B cell (primary cell): ENCODE data around the gene DPH1. TPM values are rescaled to one million over a fixed set of nuclear protein-coding genes. Genes with fewer than 3 reads are reported as not detected.
A peak's percentile ranks its signal among the peaks of the same experiment; 100 is the strongest.

ENCODE experiments used
- ATAC-seq: fragments of 200-7000 bp; cut with Tn5 transposase; one replicate; pipeline ENCODE4 v1.10.0; 2021; ENCODE audit warnings: low read depth, mild to moderate bottlenecking, moderate number of reproducible peaks, moderate library complexity
- CTCF ChIA-PET: fragments of 350-600 bp; sonication (Branson Sonifier 250); formaldehyde crosslinking; loops from one replicate; lab custom pipeline; 2021; ENCODE audit warnings: antibody characterized with exemption, inconsistent platforms; lab: Charles Lee
- POLR2A ChIA-PET: fragments of 350-600 bp; sonication (Branson Sonifier 250); formaldehyde crosslinking; loops from one replicate; lab custom pipeline; 2021; ENCODE audit warnings: antibody characterized with exemption; lab: Charles Lee
- DNase-seq: peaks from one replicate; pipeline ENCODE4 v3.0.0; 2013
- H2AFZ ChIP-seq: 2 replicates; pipeline ENCODE4 v1.6.1; 2012; ENCODE audit warnings: mild to moderate bottlenecking, low read depth, low read length; ENCODE audit not compliant: insufficient read depth, poor library complexity, severe bottlenecking
- H3K27ac ChIP-seq, 2 donors: 1 replicate in 1 of 2; 2 replicates in 1 of 2; pipeline ENCODE4 v1.5.1; 2012 to 2013; ENCODE audit warnings: low read length in 2 of 2, mild to moderate bottlenecking in 2 of 2, moderate library complexity in 1 of 2
- H3K27me3 ChIP-seq, 4 experiments: fragments of 200-600 bp in 1 of 4; sonication (generic) in 1 of 4; replicated peaks in 1 of 4; 1 replicate in 2 of 4; 2 replicates in 2 of 4; pipeline versions ENCODE4 v1.6.1 to v1.7.0; 2013 to 2016; ENCODE audit warnings: low read length in 3 of 4, mild to moderate bottlenecking in 2 of 4, mixed read lengths in 1 of 4, moderate library complexity in 1 of 4; ENCODE audit not compliant: insufficient read depth in 4 of 4, control insufficient read depth in 3 of 4; ENCODE audit errors: control extremely low read depth in 1 of 4
- H3K36me3 ChIP-seq, 2 experiments: replicated peaks in 1 of 2; 1 replicate in 1 of 2; 2 replicates in 1 of 2; pipeline versions ENCODE4 v1.6.1 to v1.7.1; 2013; ENCODE audit warnings: low read length in 1 of 2; ENCODE audit not compliant: insufficient read depth in 2 of 2, control insufficient read depth in 1 of 2; ENCODE audit errors: control extremely low read depth in 1 of 2, extremely low read depth in 1 of 2
- H3K4me1 ChIP-seq, 2 donors: fragments of 200-600 bp in 1 of 2; sonication (generic) in 1 of 2; 1 replicate in 1 of 2; 2 replicates in 1 of 2; pipeline versions ENCODE4 v1.5.1 to v1.6.1; 2013 to 2017; ENCODE audit warnings: low read length in 2 of 2; ENCODE audit not compliant: control insufficient read depth in 2 of 2, insufficient read depth in 2 of 2
- H3K4me2 ChIP-seq: replicated peaks from 2 replicates; pipeline ENCODE3; 2012; ENCODE audit warnings: mild to moderate bottlenecking, low read depth, low read length; ENCODE audit not compliant: poor library complexity, severe bottlenecking
- H3K4me3 ChIP-seq, 5 experiments: fragments of 200-600 bp in 1 of 5; sonication (generic) in 1 of 5; 1 replicate in 3 of 5; 2 replicates in 2 of 5; pipeline versions ENCODE4 v1.5.1 to v1.7.0; 2011 to 2016; ENCODE audit warnings: low read length in 4 of 5, mild to moderate bottlenecking in 4 of 5, low read depth in 2 of 5, control low read depth in 1 of 5, moderate library complexity in 1 of 5; ENCODE audit not compliant: insufficient read depth in 1 of 5; ENCODE audit errors: control extremely low read depth in 1 of 5, extremely low read depth in 1 of 5
- H3K79me2 ChIP-seq: fragments of 200-600 bp; sonication (generic); one replicate; pipeline ENCODE4 v1.6.0; 2016; ENCODE audit warnings: low read length; ENCODE audit not compliant: control insufficient read depth, insufficient read depth
- H3K9ac ChIP-seq: fragments of 200-600 bp; sonication (generic); 2 replicates; pipeline ENCODE4 v1.6.1; 2017; ENCODE audit warnings: mild to moderate bottlenecking, low read length, moderate library complexity
- H3K9me3 ChIP-seq, 3 donors: one replicate each; pipeline versions ENCODE4 v1.6.1 to v1.7.1; 2013; ENCODE audit warnings: low read length in 2 of 3; ENCODE audit not compliant: control insufficient read depth in 2 of 3, insufficient read depth in 1 of 3; ENCODE audit errors: control extremely low read depth in 1 of 3
- H4K20me1 ChIP-seq: 2 replicates; pipeline ENCODE4 v1.6.0; 2012; ENCODE audit warnings: mild to moderate bottlenecking, low read length; ENCODE audit not compliant: insufficient read depth, control insufficient read depth, poor library complexity, severe bottlenecking
- H3K27ac Mint-ChIP-seq: one replicate; pipeline ENCODE4 v1.8.0; 2021; ENCODE audit warnings: mixed read lengths
- H3K27me3 Mint-ChIP-seq: one replicate; pipeline ENCODE4 v1.8.0; 2021; ENCODE audit warnings: mixed read lengths
- H3K4me1 Mint-ChIP-seq: one replicate; pipeline ENCODE4 v1.8.0; 2021; ENCODE audit warnings: mixed read lengths
- H3K4me3 Mint-ChIP-seq: one replicate; pipeline ENCODE4 v1.8.0; 2021; ENCODE audit warnings: mixed read lengths
- H3K9me3 Mint-ChIP-seq: one replicate; pipeline ENCODE4 v1.8.0; 2022; ENCODE audit warnings: mixed read lengths; ENCODE audit not compliant: insufficient read depth
- EZH2 ChIP-seq: IDR thresholded peaks from 2 replicates; pipeline ENCODE4 v1.6.1; 2012; ENCODE audit warnings: borderline replicate concordance, low read depth, mild to moderate bottlenecking, moderate library complexity, low read length; ENCODE audit not compliant: insufficient read depth, poor library complexity, severe bottlenecking
- whole genome bisulfite sequencing: methylation state at CpG from one replicate; pipeline ENCODE4 v1.1.5; 2013; ENCODE audit warnings: missing lambda C conversion rate; ENCODE audit not compliant: insufficient coverage; 5-methylcytosine and 5-hydroxymethylcytosine counted together
- intact Hi-C: fragments of 100-400 bp; cut with micrococcal nuclease; formaldehyde crosslinking; loops from one replicate; pipeline ENCODE4 v1.10.0; 2022
- polyA plus RNA-seq: library from polyadenylated mRNA; depleted of rRNA; stranded (reverse); fragments of >200 nt; gene quantifications from 2 replicates; pipeline ENCODE4 v1.2.3, GENCODE V29; 2012
- total RNA-seq, 2 donors: library from RNA; stranded (reverse); fragments of 120-200 nt in 1 of 2; gene quantifications; 1 replicate in 1 of 2; 2 replicates in 1 of 2; pipeline versions ENCODE4 v1.2.3 to v1.2.4, GENCODE V29; 2013 to 2022
- TF ChIP-seq, protein P1 (sequence below): fragments of 200-600 bp; IDR thresholded peaks from one replicate; pipeline ENCODE4 v1.8.0; 2022; ENCODE audit warnings: antibody characterized with exemption, mild to moderate bottlenecking

The DPH1 gene
- total and polyA plus RNA-seq, 2 donors (not counting 1 experiment from before 2014, with no cell fraction given): 83.6 to 105 TPM

DNA sequence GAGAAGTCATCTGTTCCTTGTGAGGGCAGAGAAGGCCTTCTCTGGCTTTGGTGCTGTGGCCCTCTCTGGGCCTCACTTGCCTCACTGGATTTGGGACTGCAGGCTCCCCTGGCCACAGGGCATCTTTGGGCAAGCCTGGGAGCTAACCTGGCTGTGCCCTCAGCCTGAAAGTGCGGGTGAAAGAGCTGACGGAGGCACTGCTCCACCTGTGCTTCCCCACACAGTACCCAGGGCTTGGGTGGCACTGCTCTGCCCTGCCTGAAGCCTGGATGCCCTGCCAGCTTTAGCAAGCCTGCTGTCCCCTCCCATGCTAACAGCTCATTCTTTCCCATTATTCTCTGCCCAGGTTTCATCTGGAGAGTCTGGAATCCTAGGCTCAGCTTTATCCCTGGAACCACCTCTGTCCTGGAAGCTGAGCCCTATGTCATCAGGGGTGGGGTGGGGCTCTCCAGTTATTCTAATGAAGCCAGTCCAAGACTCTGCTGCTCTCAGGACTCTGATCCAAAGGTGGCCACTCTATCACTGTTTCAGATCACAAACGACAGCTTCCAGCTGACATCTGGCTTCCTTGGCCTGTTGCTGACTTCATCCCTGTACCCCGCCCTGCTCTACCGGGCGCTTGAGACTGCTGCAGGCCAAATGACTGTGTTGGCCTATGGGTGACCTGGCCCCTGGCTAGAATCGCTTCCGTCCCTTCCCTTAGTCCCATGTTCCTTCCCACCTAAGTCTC is 54.2 kb downstream of the DPH1 start:
- no peak overlapping the region for H3K27ac Mint-ChIP-seq
- 72% methylated on average over 3 of the region's 8 CpGs for WGBS
- H3K4me2 ChIP-seq: no peak overlapping the region
- peak overlapping the region in 1 of 2 donors; percentile 9 for H3K27ac ChIP-seq
- no peaks in the 10 kb centered on the region for H3K27me3 ChIP-seq
- H3K9ac ChIP-seq: no peak overlapping the region
- H4K20me1 ChIP-seq: no peaks in the 10 kb centered on the region
- H3K36me3 ChIP-seq: peaks cover 0 to 26% of the 10 kb centered on the region in 2 experiments
- TF ChIP-seq, protein P1, sequence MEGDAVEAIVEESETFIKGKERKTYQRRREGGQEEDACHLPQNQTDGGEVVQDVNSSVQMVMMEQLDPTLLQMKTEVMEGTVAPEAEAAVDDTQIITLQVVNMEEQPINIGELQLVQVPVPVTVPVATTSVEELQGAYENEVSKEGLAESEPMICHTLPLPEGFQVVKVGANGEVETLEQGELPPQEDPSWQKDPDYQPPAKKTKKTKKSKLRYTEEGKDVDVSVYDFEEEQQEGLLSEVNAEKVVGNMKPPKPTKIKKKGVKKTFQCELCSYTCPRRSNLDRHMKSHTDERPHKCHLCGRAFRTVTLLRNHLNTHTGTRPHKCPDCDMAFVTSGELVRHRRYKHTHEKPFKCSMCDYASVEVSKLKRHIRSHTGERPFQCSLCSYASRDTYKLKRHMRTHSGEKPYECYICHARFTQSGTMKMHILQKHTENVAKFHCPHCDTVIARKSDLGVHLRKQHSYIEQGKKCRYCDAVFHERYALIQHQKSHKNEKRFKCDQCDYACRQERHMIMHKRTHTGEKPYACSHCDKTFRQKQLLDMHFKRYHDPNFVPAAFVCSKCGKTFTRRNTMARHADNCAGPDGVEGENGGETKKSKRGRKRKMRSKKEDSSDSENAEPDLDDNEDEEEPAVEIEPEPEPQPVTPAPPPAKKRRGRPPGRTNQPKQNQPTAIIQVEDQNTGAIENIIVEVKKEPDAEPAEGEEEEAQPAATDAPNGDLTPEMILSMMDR: no peak
- no peak for TF ChIP-seq EZH2
- no peaks in the 10 kb centered on the region for H3K9me3 ChIP-seq
- H3K4me3 ChIP-seq: no peak overlapping the region
- ChIA-PET POLR2A (interaction anchor here (0.6 kb wide), 2 partner anchors 256 to 515 kb away, joined by 4 to 6 read pairs; no protein-coding TSS in a partner anchor), CTCF (interaction anchor here (0.5 to 2.4 kb wide), 4 partner anchors 20 to 175 kb away, joined by 3 to 7 read pairs (median 3); no protein-coding TSS in a partner anchor)
- no peak overlapping the region for H3K4me3 Mint-ChIP-seq
- DNase-seq (no peak), ATAC-seq (no peak)
- no peaks in the 10 kb centered on the region for H3K79me2 ChIP-seq
- intact Hi-C loops: loop anchor here (10.0 kb wide), 1 partner anchor 51 kb away; no protein-coding TSS in a partner anchor
- no peaks in the 10 kb centered on the region for H3K27me3 Mint-ChIP-seq
- H3K9me3 Mint-ChIP-seq: no peaks in the 10 kb centered on the region
- H3K4me1 ChIP-seq: peaks cover 36 to 50% of the 10 kb centered on the region in 2 donors
- H2AFZ ChIP-seq: no peak overlapping the region
- peaks cover 53% of the 10 kb centered on the region for H3K4me1 Mint-ChIP-seq
